Bronchial epithelial cell (primary cell): Measurements from ENCODE around the gene SLC35D1. TPM values are rescaled to one million over a fixed set of nuclear protein-coding genes. Genes with fewer than 3 reads are reported as not detected.

Source experiments
- DNase-seq: peaks from one replicate; pipeline ENCODE4 v3.0.0-alpha.2; 2010; ENCODE audit warnings: low read depth
- FAIRE-seq: peaks from 2 replicates; lab custom pipeline; 2011; peaks lifted over from hg19 to GRCh38; lab: Jason Lieb, UNC
- H3K27me3 ChIP-seq: 2 replicates; pipeline ENCODE4 v1.5.1; 2011; ENCODE audit warnings: low read length; ENCODE audit not compliant: control insufficient read depth, insufficient read depth
- H3K36me3 ChIP-seq: 2 replicates; pipeline ENCODE4 v1.5.1; 2011; ENCODE audit warnings: low read length; ENCODE audit not compliant: control insufficient read depth, insufficient read depth
- H3K4me3 ChIP-seq: 2 replicates; pipeline ENCODE4 v1.5.1; 2011; ENCODE audit warnings: mild to moderate bottlenecking, low read depth, low read length, control low read depth
- total RNA-seq: library from RNA; depleted of rRNA; stranded (reverse); fragments of >200 nt; gene quantifications from 2 replicates; pipeline ENCODE4 v1.2.1, GENCODE V29; 2014
- TF ChIP-seq, protein P1 (sequence below): IDR thresholded peaks from 2 replicates; pipeline ENCODE4 v1.5.1; 2011; ENCODE audit warnings: mild to moderate bottlenecking, moderate library complexity, low read length, control low read depth, inconsistent platforms; ENCODE audit not compliant: insufficient read depth, severe bottlenecking

The SLC35D1 gene
- total RNA-seq, 1 donor from 2014 or later, result 9.5 TPM

DNA sequence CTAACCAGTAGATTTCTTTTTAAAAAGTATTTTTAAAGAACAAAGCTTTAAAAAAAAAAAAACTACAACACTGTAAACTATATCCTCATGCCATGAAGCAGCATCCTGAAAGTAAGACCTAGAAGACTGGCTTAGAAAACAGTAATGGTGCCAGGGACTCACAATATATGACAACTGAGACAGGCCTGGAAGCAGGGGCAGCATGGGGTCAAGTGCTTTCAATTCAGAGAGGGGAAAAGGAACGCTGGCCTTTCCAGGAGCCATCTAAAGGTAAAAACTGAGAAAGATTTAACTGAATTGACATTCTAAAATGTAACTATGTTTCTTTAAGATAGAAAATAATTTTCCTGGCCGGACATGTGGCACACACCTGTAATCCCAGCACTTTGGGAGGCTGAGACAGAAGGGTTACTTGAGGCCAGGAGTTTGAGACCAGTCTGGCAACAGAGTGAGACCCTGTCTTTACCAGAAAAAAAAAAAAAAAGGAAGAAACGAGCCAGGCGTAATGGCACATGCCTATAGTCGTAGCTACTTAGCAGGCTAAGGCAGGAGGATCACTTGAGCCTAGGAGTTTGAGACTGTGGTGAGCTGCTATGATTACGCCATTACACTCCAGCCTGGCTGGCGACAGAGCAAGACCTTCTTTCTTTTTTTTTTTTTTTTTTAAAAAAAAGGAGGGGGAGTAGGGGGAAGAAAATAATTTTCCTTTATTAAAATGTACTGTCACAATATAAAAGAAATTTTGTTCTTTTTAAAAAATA is 54.1 kb downstream of the SLC35D1 start:
- DNase-seq (no peak), FAIRE-seq (no peak)
- H3K27me3 ChIP-seq, result no peaks in the 10 kb centered on the region
- peaks cover 6% of the 10 kb centered on the region for H3K36me3 ChIP-seq
- H3K4me3 ChIP-seq, result no peak overlapping the region
- TF ChIP-seq, protein P1, sequence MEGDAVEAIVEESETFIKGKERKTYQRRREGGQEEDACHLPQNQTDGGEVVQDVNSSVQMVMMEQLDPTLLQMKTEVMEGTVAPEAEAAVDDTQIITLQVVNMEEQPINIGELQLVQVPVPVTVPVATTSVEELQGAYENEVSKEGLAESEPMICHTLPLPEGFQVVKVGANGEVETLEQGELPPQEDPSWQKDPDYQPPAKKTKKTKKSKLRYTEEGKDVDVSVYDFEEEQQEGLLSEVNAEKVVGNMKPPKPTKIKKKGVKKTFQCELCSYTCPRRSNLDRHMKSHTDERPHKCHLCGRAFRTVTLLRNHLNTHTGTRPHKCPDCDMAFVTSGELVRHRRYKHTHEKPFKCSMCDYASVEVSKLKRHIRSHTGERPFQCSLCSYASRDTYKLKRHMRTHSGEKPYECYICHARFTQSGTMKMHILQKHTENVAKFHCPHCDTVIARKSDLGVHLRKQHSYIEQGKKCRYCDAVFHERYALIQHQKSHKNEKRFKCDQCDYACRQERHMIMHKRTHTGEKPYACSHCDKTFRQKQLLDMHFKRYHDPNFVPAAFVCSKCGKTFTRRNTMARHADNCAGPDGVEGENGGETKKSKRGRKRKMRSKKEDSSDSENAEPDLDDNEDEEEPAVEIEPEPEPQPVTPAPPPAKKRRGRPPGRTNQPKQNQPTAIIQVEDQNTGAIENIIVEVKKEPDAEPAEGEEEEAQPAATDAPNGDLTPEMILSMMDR, result no peak

DNA sequence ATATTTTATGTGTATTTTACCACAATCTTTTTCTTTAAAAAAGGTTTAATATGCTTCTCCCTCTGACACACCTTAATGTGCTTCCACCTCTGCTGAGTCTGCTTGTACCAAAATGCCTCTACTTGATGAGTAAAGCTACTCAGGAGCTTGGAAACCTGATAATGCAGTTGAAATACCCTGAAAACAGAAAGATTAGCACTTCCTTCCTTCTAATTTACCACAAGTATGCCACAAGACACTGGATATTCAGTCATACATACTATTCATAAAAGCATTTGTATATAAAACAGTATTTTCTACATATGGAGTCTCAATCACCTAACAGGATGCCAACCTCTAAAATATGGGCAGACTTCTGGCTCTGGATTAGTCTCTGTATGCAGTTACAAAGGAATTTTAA is 55.0 kb downstream of the SLC35D1 start:
- DNase-seq, result peak; percentile 47

GRCh38 chr1:66996018-66996682 is 57.8 kb downstream of the SLC35D1 start:
- Histone ChIP-seq H3K27me3 (no peaks in the 10 kb centered on the region), H3K4me3 (no peak overlapping the region), H3K36me3 (no peaks in the 10 kb centered on the region)
- FAIRE-seq, result no peak
- DNase-seq, result peak; percentile 63
- TF ChIP-seq, protein P1, result peak; percentile 73

More for the DNA sequence above, 55.0 kb downstream of the SLC35D1 start:
- Histone ChIP-seq H3K27me3 (no peaks in the 10 kb centered on the region), H3K4me3 (no peak overlapping the region), H3K36me3 (peaks cover 4% of the 10 kb centered on the region)
- FAIRE-seq, result no peak
- TF ChIP-seq, protein P1, result no peak

DNA sequence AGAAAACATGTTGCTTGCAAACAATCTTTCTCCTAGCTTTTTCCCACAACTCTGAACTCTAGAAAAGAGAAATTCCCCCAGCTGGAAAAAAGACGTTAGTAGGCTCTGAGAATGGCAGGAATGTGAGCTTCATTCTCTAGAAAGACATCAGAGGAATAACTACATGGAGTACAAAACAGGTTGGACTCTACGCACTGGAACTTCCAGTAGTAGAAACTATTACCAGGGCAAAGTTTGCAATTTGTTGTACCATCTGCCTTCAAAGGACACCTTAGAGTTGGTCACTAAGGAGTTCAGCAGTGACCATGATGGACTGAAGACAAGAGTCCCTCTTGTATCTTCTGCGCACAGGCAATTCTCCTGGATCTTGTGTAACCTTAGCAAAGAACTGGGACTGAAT is 60.9 kb downstream of the SLC35D1 start:
- TF ChIP-seq, protein P1, result no peak
- FAIRE-seq, result no peak
- no peaks in the 10 kb centered on the region for H3K36me3 ChIP-seq
- no peaks in the 10 kb centered on the region for H3K27me3 ChIP-seq
- DNase-seq, result no peak
- H3K4me3 ChIP-seq, result no peak overlapping the region

DNA sequence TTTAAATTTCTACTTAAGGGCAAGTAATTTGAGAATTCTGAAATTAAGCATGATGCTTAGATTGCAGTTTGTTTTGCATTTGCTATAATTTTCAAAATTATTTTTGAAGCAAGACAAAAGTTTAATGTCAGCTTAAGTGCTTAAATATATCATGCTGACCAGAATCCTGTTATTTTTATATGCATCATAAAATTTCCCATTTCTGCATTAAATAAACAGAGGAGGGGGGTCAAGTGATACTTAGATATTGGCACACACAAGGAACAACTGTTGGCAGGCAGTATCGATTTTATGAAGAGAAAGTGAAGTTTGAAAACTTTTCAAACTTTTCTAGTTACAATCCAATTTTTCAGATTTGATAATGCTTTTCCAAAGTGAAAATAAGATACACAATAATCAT is 68.1 kb downstream of the SLC35D1 start:
- FAIRE-seq, result no peak

More for the DNA sequence above, 68.1 kb downstream of the SLC35D1 start:
- DNase-seq, result no peak
- no peak overlapping the region for H3K4me3 ChIP-seq
- peaks cover 6% of the 10 kb centered on the region for H3K36me3 ChIP-seq
- TF ChIP-seq, protein P1, result no peak
- no peaks in the 10 kb centered on the region for H3K27me3 ChIP-seq
